ENCODE data around the gene NHSL1. TPM values are rescaled to one million over a fixed set of nuclear protein-coding genes. Genes with fewer than 3 reads are reported as not detected.

NHSL1 gene
- total and polyA plus RNA-seq, 9 donors, result 0.84 to 7.1 (median 2.6) TPM

DNA sequence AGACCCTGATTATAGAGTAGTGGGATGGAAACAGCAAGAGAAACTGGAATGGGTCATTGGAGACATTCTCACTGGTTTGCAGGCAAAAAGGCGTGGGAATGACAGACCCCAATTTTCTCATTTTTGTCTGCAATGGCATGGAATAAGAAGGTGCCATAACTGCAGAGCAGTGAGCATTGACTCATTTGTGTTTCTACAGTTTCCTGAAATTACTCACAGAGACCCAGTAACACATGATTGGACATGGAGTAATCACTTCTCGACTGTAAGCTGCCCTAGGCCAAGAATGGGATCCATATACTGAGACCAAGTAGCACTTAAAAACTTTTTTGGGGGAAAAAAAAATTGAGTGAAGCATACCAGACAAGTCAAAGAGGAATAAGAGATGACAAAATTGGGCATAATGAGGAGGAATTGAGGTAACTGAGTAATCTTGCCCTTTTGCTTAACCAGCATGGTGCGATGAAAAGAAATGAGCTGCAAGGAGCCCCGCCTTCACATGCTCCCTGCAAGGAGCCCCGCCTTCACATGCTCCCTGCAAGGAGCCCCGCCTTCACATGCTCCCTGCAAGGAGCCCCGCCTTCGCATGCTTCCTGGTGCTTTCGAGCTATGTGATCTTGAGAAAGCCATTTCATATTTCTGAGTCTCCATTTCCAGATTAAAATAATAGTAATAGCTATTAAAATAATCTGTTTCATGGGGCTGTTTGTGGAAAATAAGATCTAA lies 44.1 kb downstream of the NHSL1 start:
- H3K4me1 ChIP-seq (ENCODE audit: insufficient read depth), result no peaks in the 10 kb centered on the region
- no peaks in the 10 kb centered on the region for H3K36me3 ChIP-seq
- TF ChIP-seq POLR2A (IDR thresholded peaks at IDR 0.05), result no peak
- TF ChIP-seq EP300 (IDR thresholded peaks at IDR 0.05), result no peak
- TF ChIP-seq, protein P1, sequence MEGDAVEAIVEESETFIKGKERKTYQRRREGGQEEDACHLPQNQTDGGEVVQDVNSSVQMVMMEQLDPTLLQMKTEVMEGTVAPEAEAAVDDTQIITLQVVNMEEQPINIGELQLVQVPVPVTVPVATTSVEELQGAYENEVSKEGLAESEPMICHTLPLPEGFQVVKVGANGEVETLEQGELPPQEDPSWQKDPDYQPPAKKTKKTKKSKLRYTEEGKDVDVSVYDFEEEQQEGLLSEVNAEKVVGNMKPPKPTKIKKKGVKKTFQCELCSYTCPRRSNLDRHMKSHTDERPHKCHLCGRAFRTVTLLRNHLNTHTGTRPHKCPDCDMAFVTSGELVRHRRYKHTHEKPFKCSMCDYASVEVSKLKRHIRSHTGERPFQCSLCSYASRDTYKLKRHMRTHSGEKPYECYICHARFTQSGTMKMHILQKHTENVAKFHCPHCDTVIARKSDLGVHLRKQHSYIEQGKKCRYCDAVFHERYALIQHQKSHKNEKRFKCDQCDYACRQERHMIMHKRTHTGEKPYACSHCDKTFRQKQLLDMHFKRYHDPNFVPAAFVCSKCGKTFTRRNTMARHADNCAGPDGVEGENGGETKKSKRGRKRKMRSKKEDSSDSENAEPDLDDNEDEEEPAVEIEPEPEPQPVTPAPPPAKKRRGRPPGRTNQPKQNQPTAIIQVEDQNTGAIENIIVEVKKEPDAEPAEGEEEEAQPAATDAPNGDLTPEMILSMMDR (IDR thresholded peaks at IDR 0.05), result no peak
- no peaks in the 10 kb centered on the region for H3K9me3 ChIP-seq
- H3K4me3 ChIP-seq, result no peak overlapping the region
- intact Hi-C loops (cut with DNase I), result no loop called here
- 84 to 88% (median 84%) methylated on average over 9 of the region's 9 CpGs for WGBS, 3 donors
- H3K27me3 ChIP-seq, result no peaks in the 10 kb centered on the region
- H3K27ac ChIP-seq, result no peak overlapping the region
- no peak for DNase-seq

- no peak overlapping the region for H3K27ac ChIP-seq
- no peaks in the 10 kb centered on the region for H3K4me1 ChIP-seq (ENCODE audit: insufficient read depth)
- DNase-seq, result no peak
- no peaks in the 10 kb centered on the region for H3K27me3 ChIP-seq
- 95 to 99% (median 98%) methylated on average over 3 of the region's 3 CpGs for WGBS, 3 donors
- no peaks in the 10 kb centered on the region for H3K9me3 ChIP-seq
- no peak overlapping the region for H3K4me3 ChIP-seq
- intact Hi-C loops (cut with DNase I), result no loop called here
- no peaks in the 10 kb centered on the region for H3K36me3 ChIP-seq
- TF ChIP-seq POLR2A (IDR thresholded peaks at IDR 0.05), result no peak
- no peak for TF ChIP-seq EP300 (IDR thresholded peaks at IDR 0.05)
- TF ChIP-seq, protein P1 (IDR thresholded peaks at IDR 0.05), result no peak
These were observed 48.3 kb downstream of the NHSL1 start for GRCh38 chr6:138451043-138451442.

GRCh38 chr6:138450445-138450844 lies 48.8 kb downstream of the NHSL1 start:
- Histone ChIP-seq H3K27ac (no peak overlapping the region), H3K4me1 (ENCODE audit: insufficient read depth) (no peaks in the 10 kb centered on the region), H3K36me3 (no peaks in the 10 kb centered on the region), H3K27me3 (no peaks in the 10 kb centered on the region), H3K4me3 (no peak overlapping the region), H3K9me3 (no peaks in the 10 kb centered on the region)
- 81 to 90% (median 86%) methylated on average over 3 of the region's 3 CpGs for WGBS, 3 donors
- no peak for DNase-seq
- TF ChIP-seq, protein P1 (IDR thresholded peaks at IDR 0.05), result no peak
- TF ChIP-seq EP300 (IDR thresholded peaks at IDR 0.05), result no peak
- no peak for TF ChIP-seq POLR2A (IDR thresholded peaks at IDR 0.05)
- intact Hi-C loops (cut with DNase I), result no loop called here

DNA sequence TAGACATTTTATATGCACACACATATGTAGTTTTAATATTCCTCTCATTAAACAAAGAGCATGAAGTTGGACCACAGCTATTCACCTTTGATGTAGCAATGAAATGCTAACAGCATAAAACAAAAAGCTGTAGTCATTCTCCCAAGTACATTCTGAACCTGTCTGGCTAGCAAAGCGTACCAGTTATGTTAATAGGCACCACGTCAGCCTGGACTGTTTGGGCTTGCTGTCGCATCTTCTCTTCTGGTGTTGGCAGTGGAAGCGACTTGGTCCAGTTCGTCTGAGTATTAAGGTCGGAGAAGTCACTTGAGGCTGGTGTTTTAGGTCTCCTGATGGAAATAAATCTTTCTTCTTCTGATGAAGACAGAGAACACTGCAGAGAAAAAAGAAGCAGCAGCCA lies 52.5 kb downstream of the NHSL1 start:
- Histone ChIP-seq H3K27me3 (no peaks in the 10 kb centered on the region), H3K36me3 (no peaks in the 10 kb centered on the region), H3K4me1 (ENCODE audit: insufficient read depth) (no peaks in the 10 kb centered on the region), H3K4me3 (no peak overlapping the region), H3K27ac (no peak overlapping the region), H3K9me3 (no peaks in the 10 kb centered on the region)
- 78 to 90% (median 85%) methylated on average over 6 of the region's 6 CpGs for WGBS, 3 donors
- TF ChIP-seq, protein P1 (IDR thresholded peaks at IDR 0.05), result no peak
- no peak for TF ChIP-seq EP300 (IDR thresholded peaks at IDR 0.05)
- DNase-seq, result no peak
- intact Hi-C loops (cut with DNase I), result no loop called here

Data from ovary (tissue), 9 donors.